KBM-7 (cell line): Measurements from ENCODE around the gene ANKRD33B.
A peak's percentile ranks its signal among the peaks of the same experiment; 100 is the strongest.
"Not testable (repeated sequence)": the region's sequence is repeated elsewhere in the genome, so short reads cannot be mapped to it uniquely, and the experiment has no call there.

ENCODE experiments used
- DNase-seq: peaks from one replicate; pipeline ENCODE4 v3.0.0-alpha.2; 2015
- in situ Hi-C: fragments of 300-500 bp; cut with MboI; formaldehyde crosslinking; loops from 2 replicates; pipeline ENCODE4 v1.14.3; 2020; ENCODE audit warnings: low sequenced_read_pairs, low pct_unique_long_range_greater_than_20kb, mixed read lengths

ANKRD33B gene

DNA sequence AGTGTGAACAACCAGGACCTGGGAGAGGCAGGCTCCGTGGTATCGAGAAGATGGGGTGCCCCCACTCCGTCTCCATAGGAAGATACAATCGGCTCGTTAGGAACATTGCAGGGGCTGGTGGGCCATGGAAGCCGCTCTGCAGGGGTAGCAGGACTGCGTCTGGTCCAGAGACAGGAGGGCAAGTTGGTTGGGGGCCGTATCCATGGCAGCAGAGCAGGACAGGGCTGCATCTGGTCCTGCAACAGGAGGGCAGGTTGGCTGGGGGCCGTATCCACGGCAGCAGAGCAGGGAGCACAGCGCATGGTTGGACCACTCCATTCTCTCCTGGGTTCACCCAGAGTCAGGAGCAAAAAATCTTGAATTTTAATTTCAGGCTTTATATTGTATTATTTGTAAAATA lies 98.2 kb downstream of the ANKRD33B start:
- no peak for DNase-seq
- in situ Hi-C loops, result no loop called here

- no peak for DNase-seq
- in situ Hi-C loops, result no loop called here
Observed at GRCh38 chr5:10662661-10663488, 99.0 kb downstream of the ANKRD33B start.

- in situ Hi-C loops, result no loop called here
- no peak for DNase-seq
Observed at GRCh38 chr5:10663489-10664179, 99.8 kb downstream of the ANKRD33B start.

- in situ Hi-C loops, DNase-seq: not testable (repeated sequence)
Observed at GRCh38 chr5:10664180-10664769, 100.4 kb downstream of the ANKRD33B start.

- DNase-seq, result no peak
- in situ Hi-C loops, result no loop called here
Observed at GRCh38 chr5:10665799-10666198, 101.9 kb downstream of the ANKRD33B start.

- no peak for DNase-seq
- in situ Hi-C loops, result no loop called here
Observed at GRCh38 chr5:10666531-10667299, 102.8 kb downstream of the ANKRD33B start.

- in situ Hi-C loops, result no loop called here
Observed at GRCh38 chr5:10667431-10668057, 103.7 kb downstream of the ANKRD33B start.

DNA sequence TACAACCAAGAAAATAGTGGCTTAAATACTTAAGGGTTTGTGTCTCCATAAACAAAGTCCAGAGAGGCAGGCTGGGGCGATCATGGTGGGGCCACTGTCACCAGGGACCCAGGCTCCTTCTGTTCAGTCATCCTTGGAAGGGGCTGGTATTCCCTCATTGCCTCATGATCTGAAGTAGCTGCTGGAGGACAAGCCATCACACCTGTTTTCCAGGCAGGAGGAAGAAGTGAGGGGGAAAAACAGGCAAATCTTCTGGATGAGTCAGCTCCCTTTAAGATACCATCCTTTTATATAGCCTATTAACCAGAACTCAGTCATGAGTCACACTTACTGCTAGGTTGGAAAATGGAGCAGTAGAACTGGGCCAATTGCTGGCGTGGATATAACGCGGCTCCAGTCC lies 104.8 kb downstream of the ANKRD33B start:
- in situ Hi-C loops, result no loop called here
- DNase-seq, result no peak

More at GRCh38 chr5:10667431-10668057, 103.7 kb downstream of the ANKRD33B start:
- no peak for DNase-seq

- DNase-seq, result no peak
- in situ Hi-C loops, result no loop called here
Observed at GRCh38 chr5:10669983-10670382, 106.1 kb downstream of the ANKRD33B start.

- in situ Hi-C loops, result no loop called here
- peak; percentile 75 for DNase-seq
Observed at GRCh38 chr5:10671041-10672008, 107.5 kb downstream of the ANKRD33B start.

DNA sequence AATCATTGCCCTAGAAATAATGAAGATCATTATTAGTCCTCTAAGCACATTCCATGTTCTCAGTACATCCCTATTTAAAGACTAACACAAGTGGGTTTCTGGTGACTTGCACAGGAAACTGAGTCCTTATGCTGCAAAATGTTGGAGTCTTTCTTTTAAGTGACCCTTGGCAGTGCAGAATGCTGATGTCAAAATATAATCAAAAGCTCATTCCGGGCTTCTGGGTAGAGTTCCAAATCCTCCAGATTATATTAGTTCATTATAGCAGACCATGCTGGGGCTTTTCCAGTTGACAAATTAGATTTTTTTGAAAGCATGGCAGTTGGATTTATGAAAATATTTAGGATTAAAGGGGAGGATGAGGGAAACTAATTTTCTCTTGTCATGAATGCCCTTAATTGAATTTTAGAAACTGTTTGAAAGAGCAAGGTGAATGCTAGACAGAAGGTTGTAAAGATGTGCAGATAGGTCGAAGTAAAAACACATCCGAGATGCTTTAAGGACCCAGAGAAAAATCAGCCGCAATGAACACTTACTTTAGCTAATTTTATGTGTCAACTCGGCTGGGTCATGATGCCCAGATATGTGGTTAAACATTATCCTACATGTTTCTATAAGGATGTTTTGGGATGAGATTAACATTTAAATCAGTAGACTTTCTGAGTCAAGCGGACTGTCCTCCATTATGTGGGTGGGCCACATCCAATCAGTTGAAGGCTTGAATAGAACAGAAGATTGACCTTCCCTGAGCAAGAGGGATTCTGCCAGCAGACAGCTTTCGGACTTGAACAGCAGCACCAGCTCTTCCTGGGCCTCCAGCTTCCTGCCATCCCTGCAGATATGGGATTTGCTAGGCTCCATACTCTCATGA lies 108.5 kb downstream of the ANKRD33B start:
- in situ Hi-C loops, result no loop called here
- DNase-seq, result no peak

- DNase-seq, result no peak
- in situ Hi-C loops, result no loop called here
Observed at GRCh38 chr5:10673017-10673389, 109.1 kb downstream of the ANKRD33B start.

GRCh38 chr5:10673407-10673806 lies 109.5 kb downstream of the ANKRD33B start:
- no peak for DNase-seq
- in situ Hi-C loops, result no loop called here

- in situ Hi-C loops, result no loop called here
- no peak for DNase-seq
Observed at GRCh38 chr5:10674096-10674495, 110.2 kb downstream of the ANKRD33B start.

DNA sequence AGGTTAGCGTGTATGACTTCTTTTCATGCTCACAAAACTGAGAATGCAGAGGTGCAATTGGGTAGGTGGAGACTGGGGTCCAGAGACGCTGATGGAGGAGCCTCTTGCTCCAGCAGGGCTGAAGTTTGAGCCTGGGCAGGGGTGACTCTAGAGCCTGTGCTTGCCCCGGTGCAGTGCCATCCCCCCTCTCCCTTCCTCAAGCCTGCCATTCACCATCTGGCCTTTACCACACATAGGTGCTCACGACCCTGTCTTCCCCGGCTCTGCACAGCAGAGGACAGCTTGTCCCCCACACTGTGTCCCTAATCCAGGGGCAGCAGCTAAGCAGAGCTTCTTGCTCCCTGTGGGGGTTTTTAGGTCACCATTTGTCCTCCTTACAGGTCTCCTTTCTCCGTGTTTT lies 110.7 kb downstream of the ANKRD33B start:
- DNase-seq, result no peak
- in situ Hi-C loops, result no loop called here

DNA sequence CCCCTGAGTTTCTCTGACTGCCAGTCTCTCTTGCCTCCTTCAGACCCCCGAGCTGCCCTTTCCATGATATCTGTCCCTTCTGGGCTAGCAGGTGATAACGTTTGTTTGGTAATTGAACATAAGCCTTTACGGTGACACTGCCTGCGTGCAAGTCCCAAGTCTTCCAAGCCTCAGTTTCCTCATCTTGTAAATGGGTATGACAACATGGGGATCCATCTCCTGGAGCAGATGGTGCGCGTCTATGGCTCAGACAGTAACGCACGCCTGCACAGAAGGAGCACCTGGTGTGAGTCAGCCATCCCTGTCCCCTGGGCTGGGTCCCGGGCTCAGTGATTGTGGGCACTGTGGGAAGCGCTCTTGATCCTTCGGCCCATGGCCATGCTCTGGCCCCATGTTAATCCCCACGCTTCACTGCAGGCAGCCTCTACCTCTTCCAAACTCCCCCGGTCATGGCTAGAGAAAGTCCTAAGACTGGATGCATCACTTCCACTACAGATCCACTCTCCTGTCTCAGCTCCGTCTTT lies 111.4 kb downstream of the ANKRD33B start:
- in situ Hi-C loops, result no loop called here
- DNase-seq, result no peak

DNA sequence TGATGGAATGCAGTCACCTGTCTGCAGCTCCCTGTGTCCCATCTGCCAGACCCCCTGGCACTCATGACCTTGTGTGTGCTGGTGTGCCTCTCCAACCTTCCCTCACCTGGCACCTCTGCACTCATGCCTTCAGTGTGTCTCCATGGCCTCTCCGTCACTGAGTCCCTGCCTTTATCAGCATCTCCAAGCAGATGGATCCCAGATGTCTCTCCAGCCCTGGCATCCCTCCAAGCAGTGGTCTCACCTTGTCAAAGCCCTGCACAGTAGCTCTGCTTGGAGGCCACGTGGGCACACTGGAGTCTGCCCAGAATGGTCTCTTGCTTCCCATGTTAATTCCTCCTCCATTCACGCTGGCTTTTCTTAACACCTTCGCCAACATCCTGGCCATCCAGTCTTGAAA lies 112.4 kb downstream of the ANKRD33B start:
- in situ Hi-C loops, result no loop called here
- no peak for DNase-seq
